ENCODE results near the gene VASN.

- TF ChIP-seq CTCF (IDR thresholded peaks at IDR 0.05): no peak
- no peak for TF ChIP-seq POLR2A (IDR thresholded peaks at IDR 0.05)
Observed at GRCh38 chr16:4334724-4335495, 36.7 kb upstream of the VASN start.

All from body of pancreas (tissue), 4 donors.